Stimulated activated CD4-positive, alpha-beta T cell treated with anti-CD3 and anti-CD28 coated beads, Interleukin-15, amount 100 ng/mL, for 48 hours (primary cell): ENCODE measurements around the gene FZR1.
"Not testable (repeated sequence)": the region's sequence is repeated elsewhere in the genome, so short reads cannot be mapped to it uniquely, and the experiment has no call there.

Experiments used
- DNase-seq, 2 donors: peaks; one replicate each; pipeline ENCODE4 v3.0.0-alpha.2; 2020; ENCODE audit warnings: low read depth in 2 of 2

The FZR1 gene

DNA sequence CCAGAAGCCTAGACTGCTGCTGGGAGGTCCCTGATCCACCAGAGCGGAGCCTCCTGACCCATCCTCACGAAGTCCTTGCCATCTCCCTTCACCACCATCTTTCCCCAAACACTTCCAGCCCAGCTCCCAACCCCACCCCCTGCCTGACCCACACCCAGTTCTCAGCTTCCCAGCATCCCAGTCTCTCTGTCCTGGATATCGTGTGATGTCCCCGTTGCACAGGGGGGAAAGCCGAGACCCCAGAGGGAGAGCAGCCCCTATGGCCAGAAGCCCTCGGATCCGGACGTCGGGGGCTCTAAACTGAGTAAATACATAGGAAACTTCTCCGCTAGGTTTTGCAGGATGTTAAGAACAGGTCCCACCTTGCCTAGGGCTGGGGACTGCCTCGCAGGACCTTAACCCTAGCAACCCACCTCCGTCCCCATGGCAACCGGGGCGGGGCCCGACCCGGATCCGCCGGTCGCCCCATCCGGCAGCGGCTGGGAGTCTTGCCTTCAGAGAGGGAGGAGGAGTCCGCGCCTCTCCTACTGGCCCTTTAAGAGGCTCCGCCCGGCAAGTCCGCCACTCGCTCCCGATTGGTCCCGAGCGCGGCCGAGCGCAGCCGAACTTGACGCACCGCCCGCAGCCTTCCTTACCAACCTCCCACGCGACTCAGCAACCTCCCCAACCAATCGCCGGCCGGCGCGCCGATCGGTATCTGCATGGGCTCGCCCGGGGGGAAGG lies 66.2 kb downstream of the FZR1 start:
- DNase-seq = peak; percentile 100

- no peak for DNase-seq
These were observed 66.7 kb downstream of the FZR1 start, which contains the start of gene HMG20B for GRCh38 chr19:3572855-3573161. HMG20B (plus strand) TSS chr19:3572944; CDS start chr19:3573310, 366 bp downstream.

DNA sequence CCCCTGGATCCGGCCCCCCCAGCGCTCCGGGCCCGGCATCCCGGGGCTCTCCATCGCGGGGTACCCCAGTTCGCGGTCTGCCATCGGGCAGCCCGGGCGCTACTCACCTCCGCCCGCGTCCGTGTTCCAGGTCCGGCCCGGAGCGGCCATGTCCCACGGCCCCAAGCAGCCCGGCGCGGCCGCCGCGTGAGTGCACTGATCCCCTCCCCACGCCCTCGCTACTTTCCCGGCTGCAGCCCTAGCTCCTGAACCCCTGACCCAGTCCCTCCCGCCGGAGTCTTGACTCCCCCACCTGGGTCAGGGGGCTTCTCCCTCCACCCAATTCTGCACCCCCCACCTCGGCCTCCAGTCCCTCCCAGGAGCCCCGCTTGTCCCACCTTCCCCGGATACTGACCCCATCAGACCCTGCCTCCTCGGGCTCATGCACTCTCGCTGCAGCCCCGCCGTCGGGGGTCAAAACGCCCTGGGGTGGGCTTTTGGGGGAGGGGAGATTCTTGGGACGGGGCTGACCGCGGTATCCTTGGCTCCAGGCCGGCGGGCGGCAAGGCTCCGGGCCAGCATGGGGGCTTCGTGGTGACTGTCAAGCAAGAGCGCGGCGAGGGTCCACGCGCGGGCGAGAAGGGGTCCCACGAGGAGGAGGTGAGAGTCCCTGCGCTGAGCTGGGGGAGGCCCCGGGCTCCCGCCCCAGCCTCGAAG lies 67.2 kb downstream of the FZR1 start:
- no peak for DNase-seq

- DNase-seq = peak; percentile 94 to 95
These were observed 67.9 kb downstream of the FZR1 start for GRCh38 chr19:3573858-3574637.

GRCh38 chr19:3575260-3575741 lies 69.2 kb downstream of the FZR1 start:
- DNase-seq = no peak

DNA sequence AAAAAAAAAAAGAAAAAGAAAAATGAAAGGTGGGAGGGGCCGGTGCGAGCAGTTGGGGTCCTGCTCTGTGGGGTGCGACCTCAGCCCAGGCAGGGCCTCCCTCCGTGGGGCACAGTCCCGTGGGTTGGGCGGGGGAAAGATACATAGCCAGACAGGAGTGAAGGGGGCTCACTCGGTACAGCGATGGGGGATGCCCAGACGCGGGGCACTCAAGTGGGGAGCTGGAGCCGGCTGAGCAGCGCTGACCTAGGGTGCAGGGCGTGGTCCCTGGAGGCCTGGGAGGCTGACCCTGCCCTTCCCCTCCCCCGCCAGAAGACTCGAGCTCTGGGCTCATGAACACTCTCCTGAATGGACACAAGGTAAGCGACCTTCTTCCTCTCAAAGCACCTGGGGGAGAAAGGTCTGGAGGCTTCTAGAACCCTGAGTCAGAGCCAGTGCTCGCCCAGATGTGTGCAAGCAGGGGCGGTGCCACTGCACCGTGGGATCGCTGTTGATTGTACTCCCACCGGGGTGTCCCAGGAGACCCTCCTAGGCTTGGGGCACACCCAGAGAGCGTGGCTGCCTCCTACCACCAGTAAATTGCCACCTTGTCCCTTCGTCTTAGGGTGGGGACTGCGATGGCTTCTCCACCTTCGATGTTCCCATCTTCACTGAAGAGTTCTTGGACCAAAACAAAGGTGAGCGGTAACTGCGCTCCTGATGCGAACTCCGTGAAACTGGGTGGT lies 70.0 kb downstream of the FZR1 start:
- no peak for DNase-seq

- no peak for DNase-seq
These were observed 70.8 kb downstream of the FZR1 start for GRCh38 chr19:3576696-3577443.

DNA sequence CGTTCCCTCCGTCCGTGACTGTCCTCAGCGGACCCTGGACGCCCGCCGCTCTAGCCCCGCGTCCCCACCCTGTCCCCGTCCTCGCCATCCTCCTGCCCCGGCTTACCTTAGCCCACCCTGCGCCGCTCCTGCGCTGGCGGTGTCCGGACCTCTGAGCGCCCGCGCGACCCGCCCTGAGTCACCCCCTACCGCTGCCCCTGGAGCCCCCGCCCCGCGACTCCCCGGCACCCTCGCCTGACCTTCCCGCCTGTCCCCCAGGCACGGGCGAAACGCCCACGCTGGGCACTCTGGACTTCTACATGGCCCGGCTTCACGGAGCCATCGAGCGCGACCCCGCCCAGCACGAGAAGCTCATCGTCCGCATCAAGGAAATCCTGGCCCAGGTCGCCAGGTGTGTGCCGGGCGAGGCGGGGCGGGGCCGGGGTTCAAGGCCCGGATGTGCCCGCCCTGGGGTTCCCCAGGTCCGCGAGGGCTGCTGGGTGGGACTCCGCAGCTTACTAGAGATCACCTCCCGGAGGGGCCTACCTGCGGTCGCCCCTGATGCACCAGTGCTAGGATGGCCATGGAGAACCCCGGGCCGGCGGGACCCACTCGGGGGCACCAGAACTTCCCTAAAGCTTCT lies 71.7 kb downstream of the FZR1 start:
- DNase-seq = no peak

DNA sequence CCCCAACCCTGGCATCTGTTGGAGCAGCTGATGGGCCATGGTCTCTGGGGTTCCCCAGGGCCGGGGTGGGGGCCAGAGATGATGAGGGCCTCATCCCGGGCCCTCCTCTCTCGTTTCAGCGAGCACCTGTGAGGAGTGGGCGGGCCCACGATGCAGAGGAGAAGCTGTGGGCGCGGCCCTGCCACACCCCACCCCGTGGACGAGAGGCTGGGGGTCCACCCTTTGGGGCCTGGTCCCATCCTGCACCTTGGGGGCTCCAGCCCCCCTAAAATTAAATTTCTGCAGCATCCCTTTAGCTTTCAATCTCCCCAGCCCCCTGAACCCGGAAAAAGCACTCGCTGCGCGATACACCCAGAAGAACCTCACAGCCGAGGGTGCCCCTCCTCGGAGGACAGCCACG lies 72.3 kb downstream of the FZR1 start:
- DNase-seq = no peak

GRCh38 chr19:3580156-3580934 lies 74.2 kb downstream of the FZR1 start:
- DNase-seq = no peak

- DNase-seq = not testable (repeated sequence)
These were observed 75.7 kb downstream of the FZR1 start for GRCh38 chr19:3581792-3582191.

GRCh38 chr19:3584036-3584802 lies 78.1 kb downstream of the FZR1 start:
- not testable (repeated sequence) for DNase-seq

GRCh38 chr19:3585301-3586126 lies 79.4 kb downstream of the FZR1 start, which contains the start of gene GIPC3:
GIPC3 (plus strand) TSS chr19:3585478; CDS start chr19:3585598, 120 bp downstream.
- no peak for DNase-seq

DNA sequence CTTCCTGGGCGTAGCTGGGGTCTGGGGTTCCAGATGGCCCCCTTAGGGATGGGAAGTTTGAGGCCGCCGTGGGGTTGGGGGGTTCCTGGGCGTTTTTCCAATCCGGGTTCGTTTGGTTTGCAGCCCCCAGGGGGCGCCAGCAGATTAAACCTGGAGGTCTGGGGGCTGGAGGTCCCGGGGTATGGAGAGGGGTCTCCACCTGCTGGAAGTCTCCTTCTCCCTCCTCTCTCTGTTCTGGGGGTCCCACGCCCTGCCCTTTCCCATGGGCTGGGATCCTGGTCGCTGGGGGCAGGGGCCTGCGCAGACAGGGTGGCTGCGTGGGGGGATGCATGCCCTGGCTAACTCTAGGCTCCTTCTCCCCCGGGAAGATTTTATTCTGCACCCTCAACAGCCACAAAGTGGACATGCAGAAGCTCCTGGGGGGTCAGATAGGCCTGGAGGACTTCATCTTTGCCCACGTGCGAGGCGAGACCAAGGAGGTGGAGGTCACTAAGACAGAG lies 80.1 kb downstream of the FZR1 start:
- DNase-seq = peak in 1 of 2 donors; percentile 34

DNA sequence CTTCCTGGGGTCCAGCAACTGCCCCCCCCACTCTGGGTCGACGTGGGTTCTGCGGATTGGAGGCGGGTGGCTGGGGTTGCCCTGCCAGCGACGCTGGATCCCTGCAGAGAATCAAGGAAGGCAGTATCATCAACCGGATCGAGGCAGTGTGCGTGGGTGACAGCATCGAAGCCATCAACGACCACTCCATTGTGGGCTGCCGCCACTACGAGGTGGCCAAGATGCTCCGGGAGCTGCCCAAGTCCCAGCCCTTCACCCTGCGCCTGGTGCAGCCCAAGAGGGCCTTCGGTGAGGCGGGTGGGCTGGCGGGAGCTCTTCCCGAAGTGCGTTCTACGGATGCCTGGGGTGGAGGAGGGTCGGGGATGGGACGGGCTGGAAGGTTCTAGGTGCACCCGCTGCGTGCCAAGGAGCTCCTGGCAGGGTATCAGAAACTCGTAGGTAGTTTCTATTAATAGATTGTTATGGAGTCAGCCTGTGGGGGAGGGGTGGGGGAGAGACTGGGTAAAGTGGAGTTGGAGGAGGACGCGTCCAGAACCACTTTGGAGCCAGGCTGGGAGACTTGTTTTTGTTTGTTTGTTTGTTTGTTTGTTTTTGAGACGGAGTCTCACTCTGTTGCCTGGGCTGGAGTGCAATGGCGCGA lies 80.7 kb downstream of the FZR1 start:
- DNase-seq = no peak
